ENCODE measurements around the gene ACTN4. TPM values are rescaled to one million over a fixed set of nuclear protein-coding genes. Genes with fewer than 3 reads are reported as not detected.
A peak's percentile ranks its signal among the peaks of the same experiment; 100 is the strongest.

The ACTN4 gene
- total RNA-seq, 4 donors from 2014 or later = 475 to 520 (median 507) TPM

DNA sequence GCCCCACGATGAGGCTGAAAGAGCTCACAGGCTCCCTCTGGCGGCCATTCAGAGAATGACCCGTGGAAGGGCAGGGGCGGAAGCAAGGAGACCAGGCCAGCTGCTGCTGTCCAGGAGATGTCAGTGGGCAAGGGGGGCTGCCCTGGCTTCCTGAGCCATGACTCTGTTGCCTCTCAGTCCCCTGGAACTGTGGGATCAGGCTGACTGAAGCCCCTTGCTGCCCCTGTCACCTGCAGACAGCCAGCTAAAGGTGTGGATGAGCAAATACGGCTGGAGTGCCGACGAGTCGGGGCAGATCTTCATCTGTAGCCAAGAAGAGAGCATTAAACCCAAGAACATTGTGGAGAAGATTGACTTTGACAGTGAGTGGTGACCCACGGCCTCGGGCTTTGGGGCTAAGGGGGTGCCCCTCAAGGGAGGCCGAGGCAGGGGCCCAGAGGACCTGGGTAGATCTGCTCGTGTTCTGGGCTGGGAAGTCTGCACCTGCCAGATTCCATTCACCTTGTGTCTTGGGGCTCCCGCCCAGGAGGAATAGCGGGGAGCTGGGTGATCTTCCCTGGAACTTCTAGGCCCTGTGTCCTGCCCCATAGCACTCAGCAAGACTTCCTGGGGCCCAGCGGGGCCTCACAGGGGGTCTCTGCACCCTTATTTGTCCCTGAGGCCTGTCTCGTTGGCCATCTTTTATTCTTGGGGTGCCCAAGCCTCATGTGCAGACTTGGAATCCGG lies 12.5 kb upstream of the ACTN4 start:
- 46% methylated on average over 16 of the region's 17 CpGs for WGBS
- peak; percentile 82 to 86 for DNase-seq (ENCODE audit: low spot score in 2 of 2)
- H3K4me1 ChIP-seq = peaks cover 27% of the 10 kb centered on the region
- H3K4me3 ChIP-seq = no peak overlapping the region
- H3K27ac ChIP-seq = no peak overlapping the region
- H3K36me3 ChIP-seq = peaks cover 49% of the 10 kb centered on the region
- TF ChIP-seq EP300 (IDR thresholded peaks at IDR 0.05) = no peak
- TF ChIP-seq, protein P1, sequence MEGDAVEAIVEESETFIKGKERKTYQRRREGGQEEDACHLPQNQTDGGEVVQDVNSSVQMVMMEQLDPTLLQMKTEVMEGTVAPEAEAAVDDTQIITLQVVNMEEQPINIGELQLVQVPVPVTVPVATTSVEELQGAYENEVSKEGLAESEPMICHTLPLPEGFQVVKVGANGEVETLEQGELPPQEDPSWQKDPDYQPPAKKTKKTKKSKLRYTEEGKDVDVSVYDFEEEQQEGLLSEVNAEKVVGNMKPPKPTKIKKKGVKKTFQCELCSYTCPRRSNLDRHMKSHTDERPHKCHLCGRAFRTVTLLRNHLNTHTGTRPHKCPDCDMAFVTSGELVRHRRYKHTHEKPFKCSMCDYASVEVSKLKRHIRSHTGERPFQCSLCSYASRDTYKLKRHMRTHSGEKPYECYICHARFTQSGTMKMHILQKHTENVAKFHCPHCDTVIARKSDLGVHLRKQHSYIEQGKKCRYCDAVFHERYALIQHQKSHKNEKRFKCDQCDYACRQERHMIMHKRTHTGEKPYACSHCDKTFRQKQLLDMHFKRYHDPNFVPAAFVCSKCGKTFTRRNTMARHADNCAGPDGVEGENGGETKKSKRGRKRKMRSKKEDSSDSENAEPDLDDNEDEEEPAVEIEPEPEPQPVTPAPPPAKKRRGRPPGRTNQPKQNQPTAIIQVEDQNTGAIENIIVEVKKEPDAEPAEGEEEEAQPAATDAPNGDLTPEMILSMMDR (IDR thresholded peaks at IDR 0.05) = peak; percentile 91 to 93
- no peaks in the 10 kb centered on the region for H3K27me3 ChIP-seq
- H3K9me3 ChIP-seq = no peaks in the 10 kb centered on the region

DNA sequence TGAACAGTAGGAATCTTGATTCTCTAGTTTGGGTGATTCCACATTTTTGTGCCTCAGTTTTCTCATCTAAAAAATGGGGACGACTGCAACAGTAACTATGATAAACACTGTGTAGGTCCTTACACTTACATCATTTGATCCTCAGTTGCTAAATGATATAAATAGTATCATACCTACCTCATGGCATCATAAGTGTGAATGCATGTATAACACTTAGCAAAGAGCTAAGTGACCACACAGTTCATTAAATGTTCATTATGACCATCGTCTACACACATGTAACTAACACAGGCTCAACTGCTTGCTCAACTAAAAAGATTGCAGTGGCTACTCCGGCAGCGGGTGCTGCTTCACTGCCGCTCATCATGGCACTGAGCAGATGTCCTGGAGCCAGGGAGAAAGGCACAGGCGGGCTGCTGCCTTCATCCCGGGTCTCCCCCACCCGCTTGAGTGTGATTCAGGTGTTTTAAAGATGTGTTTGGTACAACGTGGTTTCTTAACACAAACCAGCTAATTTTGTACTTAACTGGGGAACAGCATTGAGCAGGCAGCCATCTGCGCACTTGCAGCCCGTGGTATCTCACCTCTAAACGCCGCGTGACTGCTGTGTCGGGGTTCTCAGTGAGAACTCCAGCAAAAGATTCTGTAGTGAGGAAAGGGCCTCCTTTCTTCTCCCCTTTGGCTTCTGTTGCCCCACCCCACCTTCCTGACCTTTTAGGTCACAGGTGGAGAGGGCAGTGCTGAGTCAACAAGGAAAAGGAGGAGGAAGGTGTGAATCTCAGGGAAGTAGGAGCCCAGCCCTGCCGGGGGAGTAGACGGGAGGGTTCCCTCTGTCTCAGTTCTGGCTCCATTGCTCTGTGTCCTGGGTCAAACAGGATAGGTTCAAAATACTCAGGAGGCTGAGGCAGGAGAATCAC lies 11.7 kb upstream of the ACTN4 start:
- peaks cover 41% of the 10 kb centered on the region for H3K36me3 ChIP-seq
- no peak overlapping the region for H3K4me3 ChIP-seq
- peaks cover 35% of the 10 kb centered on the region for H3K4me1 ChIP-seq
- no peaks in the 10 kb centered on the region for H3K27me3 ChIP-seq
- H3K27ac ChIP-seq = peak overlapping the region; percentile 2
- no peak for DNase-seq (ENCODE audit: low spot score in 2 of 2)
- TF ChIP-seq EP300 (IDR thresholded peaks at IDR 0.05) (no peak), POLR2AphosphoS5 (IDR thresholded peaks at IDR 0.05) (no peak), POLR2A (IDR thresholded peaks at IDR 0.05) (no peak)
- TF ChIP-seq, protein P1 (IDR thresholded peaks at IDR 0.05) = no peak
- H3K9me3 ChIP-seq = no peaks in the 10 kb centered on the region
- 84% methylated on average over 17 of the region's 17 CpGs for WGBS

DNA sequence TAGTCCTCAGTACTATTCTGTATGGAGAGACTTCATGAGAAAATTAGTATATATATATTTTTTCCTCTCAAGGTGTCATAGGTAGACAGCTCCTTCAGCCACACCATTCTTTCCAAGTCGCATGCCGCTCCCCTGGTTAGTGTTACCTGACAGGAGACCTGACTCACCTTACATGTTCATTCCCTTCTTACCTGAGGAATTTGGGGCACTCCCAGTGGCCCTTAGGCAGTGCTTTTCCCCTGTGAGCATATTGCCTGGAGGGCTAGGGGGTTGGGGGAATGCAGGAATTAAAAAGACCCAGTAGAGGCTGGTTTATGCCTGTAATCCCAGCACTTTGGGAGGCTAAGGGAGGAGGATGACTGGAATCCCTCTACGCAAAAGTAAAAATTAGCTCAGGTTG lies 9.0 kb upstream of the ACTN4 start:
- 86% methylated on average over 3 of the region's 3 CpGs for whole genome bisulfite sequencing
- no peak overlapping the region for H3K27ac ChIP-seq
- no peak for DNase-seq (ENCODE audit: low spot score in 2 of 2)
- no peaks in the 10 kb centered on the region for H3K27me3 ChIP-seq
- TF ChIP-seq EP300 (IDR thresholded peaks at IDR 0.05) (no peak), POLR2A (IDR thresholded peaks at IDR 0.05) (no peak), POLR2AphosphoS5 (IDR thresholded peaks at IDR 0.05) (no peak)
- TF ChIP-seq, protein P1 (IDR thresholded peaks at IDR 0.05) = no peak
- H3K4me1 ChIP-seq = peaks cover 47% of the 10 kb centered on the region
- H3K4me3 ChIP-seq = no peak overlapping the region
- peaks cover 14% of the 10 kb centered on the region for H3K36me3 ChIP-seq
- H3K9me3 ChIP-seq = no peaks in the 10 kb centered on the region

DNA sequence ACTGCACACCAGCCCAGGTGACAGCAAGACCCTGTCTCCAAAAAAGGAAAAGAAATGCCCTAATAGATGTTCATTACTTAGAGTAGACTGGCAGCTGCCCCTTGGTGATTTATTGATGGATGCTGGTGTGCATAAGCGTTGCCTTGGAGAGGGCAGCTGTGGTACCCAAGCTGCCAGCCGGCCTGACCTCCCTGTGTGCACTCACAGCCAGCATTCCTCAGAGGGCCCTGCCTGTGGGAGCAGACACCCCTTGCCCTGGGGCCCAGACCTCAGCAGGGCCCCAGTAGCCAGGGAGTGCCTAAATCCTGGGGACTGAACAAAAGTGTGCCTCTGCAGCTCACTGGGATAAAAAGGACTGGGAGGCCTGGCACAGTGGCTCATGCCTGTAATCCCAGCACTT lies 7.8 kb upstream of the ACTN4 start:
- 60% methylated on average over 1 of the region's 2 CpGs for whole genome bisulfite sequencing
- no peak overlapping the region for H3K4me3 ChIP-seq
- peaks cover 13% of the 10 kb centered on the region for H3K36me3 ChIP-seq
- H3K27me3 ChIP-seq = no peaks in the 10 kb centered on the region
- peaks cover 44% of the 10 kb centered on the region for H3K4me1 ChIP-seq
- H3K27ac ChIP-seq = no peak overlapping the region
- H3K9me3 ChIP-seq = no peaks in the 10 kb centered on the region
- DNase-seq (ENCODE audit: low spot score in 2 of 2) = no peak
- TF ChIP-seq POLR2A (IDR thresholded peaks at IDR 0.05) (no peak), EP300 (IDR thresholded peaks at IDR 0.05) (no peak), POLR2AphosphoS5 (IDR thresholded peaks at IDR 0.05) (no peak)
- TF ChIP-seq, protein P1 (IDR thresholded peaks at IDR 0.05) = no peak

DNA sequence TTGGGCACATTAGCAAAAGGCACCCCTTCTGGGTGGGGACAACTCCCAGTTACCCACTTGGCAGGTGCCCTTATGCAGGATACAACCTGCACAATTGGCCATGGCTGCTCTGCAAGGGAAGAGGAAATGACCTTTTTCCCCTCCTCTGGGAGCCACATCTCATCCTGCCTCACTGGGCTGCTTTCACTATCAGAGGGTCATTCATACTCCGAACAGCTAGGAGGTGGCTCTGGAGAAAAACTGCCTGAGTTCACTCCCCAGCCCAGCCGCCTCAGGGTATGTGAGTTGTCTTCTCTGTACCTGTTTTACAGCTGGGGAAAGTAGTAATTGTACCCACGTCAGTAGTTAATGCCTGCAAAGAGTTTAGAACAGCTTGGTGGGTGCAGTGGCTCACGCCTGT lies 7.1 kb upstream of the ACTN4 start:
- peaks cover 38% of the 10 kb centered on the region for H3K4me1 ChIP-seq
- H3K36me3 ChIP-seq = peaks cover 8% of the 10 kb centered on the region
- DNase-seq (ENCODE audit: low spot score in 2 of 2) = no peak
- H3K27me3 ChIP-seq = no peaks in the 10 kb centered on the region
- H3K9me3 ChIP-seq = no peaks in the 10 kb centered on the region
- WGBS = 55% methylated on average over 4 of the region's 4 CpGs
- H3K4me3 ChIP-seq = no peak overlapping the region
- no peak overlapping the region for H3K27ac ChIP-seq
- TF ChIP-seq POLR2A (IDR thresholded peaks at IDR 0.05) (no peak), POLR2AphosphoS5 (IDR thresholded peaks at IDR 0.05) (no peak), EP300 (IDR thresholded peaks at IDR 0.05) (no peak)
- TF ChIP-seq, protein P1 (IDR thresholded peaks at IDR 0.05) = no peak
